ENCODE results near the gene PTH1R.

Gene PTH1R

GRCh38 chr3:46900356-46900755, 22.8 kb downstream of the PTH1R start:
- Histone ChIP-seq H4K20me1 (ENCODE audit: control insufficient read depth, insufficient read depth, low read depth, low read length) (no peaks in the 10 kb centered on the region), H3K4me1 (ENCODE audit: control insufficient read depth, low read length) (peaks cover 14% of the 10 kb centered on the region), H3K27ac (ENCODE audit: low read depth, low read length) (no peak overlapping the region)

DNA sequence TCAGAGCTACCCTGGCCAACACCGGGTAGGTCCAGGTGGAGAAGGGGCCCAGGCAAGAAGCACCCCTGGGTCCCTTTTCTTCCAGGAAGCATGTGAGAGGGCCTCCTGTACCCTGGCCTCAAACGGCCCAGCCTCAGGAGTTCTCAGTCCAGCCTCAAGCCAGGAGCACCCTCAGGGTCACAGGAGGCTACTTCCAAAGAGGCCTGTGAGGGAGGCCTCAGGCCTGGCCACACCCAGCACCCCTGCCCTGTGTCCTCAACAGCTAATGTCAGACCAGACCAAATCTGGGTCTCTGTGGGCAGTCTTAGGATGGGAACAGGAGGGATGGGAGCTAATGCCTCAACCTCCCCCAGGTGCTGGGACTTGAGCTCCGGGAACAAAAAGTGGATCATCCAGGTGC, 23.5 kb downstream of the PTH1R start:
- no peaks in the 10 kb centered on the region for H3K36me3 ChIP-seq (ENCODE audit: control insufficient read depth, low read length)
- no peak overlapping the region for H3K4me3 ChIP-seq (ENCODE audit: low read length)
- no peaks in the 10 kb centered on the region for H3K79me2 ChIP-seq (ENCODE audit: control insufficient read depth, low read length)
- no peaks in the 10 kb centered on the region for H4K20me1 ChIP-seq (ENCODE audit: control insufficient read depth, insufficient read depth, low read depth, low read length)
- H3K27me3 ChIP-seq (ENCODE audit: control insufficient read depth, low read length), result peaks cover 16% of the 10 kb centered on the region
- no peaks in the 10 kb centered on the region for H3F3A ChIP-seq (ENCODE audit: control insufficient read depth, insufficient read depth)
- no peaks in the 10 kb centered on the region for H3K9me3 ChIP-seq (ENCODE audit: control insufficient read depth, insufficient read depth, low read length)
- H3K27ac ChIP-seq (ENCODE audit: low read depth, low read length), result no peak overlapping the region
- peaks cover 14% of the 10 kb centered on the region for H3K4me1 ChIP-seq (ENCODE audit: control insufficient read depth, low read length)
- no peak overlapping the region for H3K4me2 ChIP-seq (ENCODE audit: low read length)
- TF ChIP-seq CTCF (IDR thresholded peaks at IDR 0.05; ENCODE audit: low read depth, low read length, poor library complexity, severe bottlenecking), result no peak
- no peak for TF ChIP-seq EZH2phosphoT487 (IDR thresholded peaks at IDR 0.05; ENCODE audit: borderline replicate concordance, low read length)
- H3K9me2 ChIP-seq (replicated peaks; ENCODE audit: control insufficient read depth, low read length), result no peaks in the 10 kb centered on the region

More at GRCh38 chr3:46900356-46900755, 22.8 kb downstream of the PTH1R start:
- no peaks in the 10 kb centered on the region for H3K79me2 ChIP-seq (ENCODE audit: control insufficient read depth, low read length)
- no peaks in the 10 kb centered on the region for H3K9me2 ChIP-seq (replicated peaks; ENCODE audit: control insufficient read depth, low read length)
- H3F3A ChIP-seq (ENCODE audit: control insufficient read depth, insufficient read depth), result no peaks in the 10 kb centered on the region
- no peak overlapping the region for H3K4me3 ChIP-seq (ENCODE audit: low read length)
- H3K4me2 ChIP-seq (ENCODE audit: low read length), result no peak overlapping the region
- no peaks in the 10 kb centered on the region for H3K9me3 ChIP-seq (ENCODE audit: control insufficient read depth, insufficient read depth, low read length)
- no peaks in the 10 kb centered on the region for H3K36me3 ChIP-seq (ENCODE audit: control insufficient read depth, low read length)
- TF ChIP-seq CTCF (IDR thresholded peaks at IDR 0.05; ENCODE audit: low read depth, low read length, poor library complexity, severe bottlenecking) (no peak), EZH2phosphoT487 (IDR thresholded peaks at IDR 0.05; ENCODE audit: borderline replicate concordance, low read length) (no peak)
- H3K27me3 ChIP-seq (ENCODE audit: control insufficient read depth, low read length), result peaks cover 16% of the 10 kb centered on the region

DNA sequence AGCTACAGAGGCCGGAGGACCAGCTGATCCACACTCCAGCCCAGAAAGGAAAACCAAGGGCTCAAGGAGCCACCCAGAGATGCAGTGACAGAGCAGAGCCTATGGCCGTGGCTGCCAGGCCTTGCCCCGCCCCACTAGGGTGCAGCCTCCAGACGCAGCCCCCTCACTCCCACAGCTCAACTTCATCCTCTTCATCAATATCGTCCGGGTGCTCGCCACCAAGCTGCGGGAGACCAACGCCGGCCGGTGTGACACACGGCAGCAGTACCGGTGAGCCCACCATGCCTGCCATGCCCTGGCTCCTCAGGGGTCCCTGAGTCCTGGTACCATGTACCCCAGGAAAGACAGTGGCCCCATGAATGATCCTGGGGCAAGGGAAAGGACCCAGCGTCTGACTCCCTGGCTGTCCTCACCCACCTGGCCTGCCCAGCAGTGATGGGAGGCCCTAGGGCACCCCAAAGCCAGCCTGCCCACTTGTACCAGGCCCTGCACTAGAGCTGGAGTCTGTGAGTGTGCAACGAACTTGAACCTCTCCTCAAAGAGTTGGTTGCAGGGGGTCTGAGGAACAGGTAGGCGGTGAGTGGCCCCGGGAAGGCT, 24.2 kb downstream of the PTH1R start:
- Histone ChIP-seq H3K79me2 (ENCODE audit: control insufficient read depth, low read length) (no peaks in the 10 kb centered on the region), H3K4me3 (ENCODE audit: low read length) (no peak overlapping the region), H3K9me3 (ENCODE audit: control insufficient read depth, insufficient read depth, low read length) (no peaks in the 10 kb centered on the region), H3K27me3 (ENCODE audit: control insufficient read depth, low read length) (peaks cover 16% of the 10 kb centered on the region), H3K4me1 (ENCODE audit: control insufficient read depth, low read length) (peaks cover 14% of the 10 kb centered on the region), H4K20me1 (ENCODE audit: control insufficient read depth, insufficient read depth, low read depth, low read length) (no peaks in the 10 kb centered on the region), H3K9me2 (replicated peaks; ENCODE audit: control insufficient read depth, low read length) (no peaks in the 10 kb centered on the region), H3K4me2 (ENCODE audit: low read length) (no peak overlapping the region), H3K27ac (ENCODE audit: low read depth, low read length) (no peak overlapping the region), H3F3A (ENCODE audit: control insufficient read depth, insufficient read depth) (no peaks in the 10 kb centered on the region), H3K36me3 (ENCODE audit: control insufficient read depth, low read length) (no peaks in the 10 kb centered on the region)
- TF ChIP-seq CTCF (IDR thresholded peaks at IDR 0.05; ENCODE audit: low read depth, low read length, poor library complexity, severe bottlenecking) (no peak), EZH2phosphoT487 (IDR thresholded peaks at IDR 0.05; ENCODE audit: borderline replicate concordance, low read length) (no peak)
